ENCODE data around the gene CHST6. TPM values are rescaled to one million over a fixed set of nuclear protein-coding genes. Genes with fewer than 3 reads are reported as not detected.
"Not testable (repeated sequence)": the region's sequence is repeated elsewhere in the genome, so short reads cannot be mapped to it uniquely, and the experiment has no call there.

The CHST6 gene
- total and polyA plus RNA-seq, 4 donors: 0.49 to 6.0 (median 1.6) TPM

GRCh38 chr16:75446416-75446815 lies 48.8 kb downstream of the CHST6 start:
- no peak for ATAC-seq (ENCODE audit: low FRiP score)

GRCh38 chr16:75445298-75445697 lies 49.9 kb downstream of the CHST6 start:
- Histone ChIP-seq H3K4me3 (ENCODE audit: low read length in 2 of 2) (no peak overlapping the region), H3K9me3 (ENCODE audit: control insufficient read depth, low read length) (no peaks in the 10 kb centered on the region), H3K4me1 (ENCODE audit: control insufficient read depth in 1 of 2, insufficient read depth in 2 of 2, low read length in 2 of 2) (no peaks in the 10 kb centered on the region), H3K36me3 (ENCODE audit: control insufficient read depth in 1 of 2, insufficient read depth in 2 of 2, low read length in 1 of 2) (no peaks in the 10 kb centered on the region), H3K27me3 (ENCODE audit: control insufficient read depth in 1 of 2, insufficient read depth in 2 of 2, low read length in 1 of 2) (no peaks in the 10 kb centered on the region), H3K27ac (ENCODE audit: low read depth in 1 of 2, low read length in 2 of 2) (no peak overlapping the region)
- no peak for DNase-seq
- intact Hi-C loops (cut with DNase I): no loop called here
- 78 to 79% methylated on average over 5 of the region's 5 CpGs for WGBS, 2 donors
- no peak for ATAC-seq (ENCODE audit: low FRiP score)

More at GRCh38 chr16:75446416-75446815, 48.8 kb downstream of the CHST6 start:
- H3K27me3 ChIP-seq (ENCODE audit: control insufficient read depth in 1 of 2, insufficient read depth in 2 of 2, low read length in 1 of 2): no peaks in the 10 kb centered on the region
- peaks cover 2 to 6% of the 10 kb centered on the region in 2 donors for H3K36me3 ChIP-seq (ENCODE audit: control insufficient read depth in 1 of 2, insufficient read depth in 2 of 2, low read length in 1 of 2)
- H3K27ac ChIP-seq (ENCODE audit: low read depth in 1 of 2, low read length in 2 of 2): no peak overlapping the region
- H3K4me1 ChIP-seq (ENCODE audit: control insufficient read depth in 1 of 2, insufficient read depth in 2 of 2, low read length in 2 of 2): no peaks in the 10 kb centered on the region
- no peak for DNase-seq
- no peaks in the 10 kb centered on the region for H3K9me3 ChIP-seq (ENCODE audit: control insufficient read depth, low read length)
- H3K4me3 ChIP-seq (ENCODE audit: low read length in 2 of 2): no peak overlapping the region
- intact Hi-C loops (cut with DNase I): no loop called here

- Histone ChIP-seq H3K27me3 (ENCODE audit: control insufficient read depth in 1 of 2, insufficient read depth in 2 of 2, low read length in 1 of 2) (no peaks in the 10 kb centered on the region), H3K27ac (ENCODE audit: low read depth in 1 of 2, low read length in 2 of 2) (no peak overlapping the region), H3K4me3 (ENCODE audit: low read length in 2 of 2) (no peak overlapping the region), H3K4me1 (ENCODE audit: control insufficient read depth in 1 of 2, insufficient read depth in 2 of 2, low read length in 2 of 2) (no peaks in the 10 kb centered on the region), H3K9me3 (ENCODE audit: control insufficient read depth, low read length) (no peaks in the 10 kb centered on the region), H3K36me3 (ENCODE audit: control insufficient read depth in 1 of 2, insufficient read depth in 2 of 2, low read length in 1 of 2) (no peaks in the 10 kb centered on the region)
- intact Hi-C loops (cut with DNase I): no loop called here
- ATAC-seq (ENCODE audit: low FRiP score) (no peak), DNase-seq (no peak)
- WGBS, 2 donors: 61 to 65% methylated on average over 3 of the region's 3 CpGs
Observed at GRCh38 chr16:75443298-75443697, 51.9 kb downstream of the CHST6 start.

- WGBS, 2 donors: 1 to 3% methylated on average over 32 of the region's 32 CpGs
- intact Hi-C loops (cut with DNase I): loop anchor here in 1 of 2 donors (2.0 kb wide), 1 partner anchor 31 kb away; the partner anchor contains the start of gene TMEM170A
- DNase-seq: peak in 1 of 2 donors; percentile 69
- ATAC-seq (ENCODE audit: low FRiP score): peak; percentile 83
- peaks cover 0 to 3% of the 10 kb centered on the region in 2 donors for H3K4me1 ChIP-seq (ENCODE audit: control insufficient read depth in 1 of 2, insufficient read depth in 2 of 2, low read length in 2 of 2)
- H3K27ac ChIP-seq (ENCODE audit: low read depth in 1 of 2, low read length in 2 of 2): peak overlapping the region; percentile 73 to 96
- peak overlapping the region; percentile 77 to 90 for H3K4me3 ChIP-seq (ENCODE audit: low read length in 2 of 2)
- no peaks in the 10 kb centered on the region for H3K36me3 ChIP-seq (ENCODE audit: control insufficient read depth in 1 of 2, insufficient read depth in 2 of 2, low read length in 1 of 2)
- no peaks in the 10 kb centered on the region for H3K9me3 ChIP-seq (ENCODE audit: control insufficient read depth, low read length)
- H3K27me3 ChIP-seq (ENCODE audit: control insufficient read depth in 1 of 2, insufficient read depth in 2 of 2, low read length in 1 of 2): no peaks in the 10 kb centered on the region
Observed at GRCh38 chr16:75433732-75434413, 61.4 kb downstream of the CHST6 start.

GRCh38 chr16:75432828-75433731 lies 62.2 kb downstream of the CHST6 start, which contains the start of gene CFDP1:
Gene CFDP1, minus strand, starts transcription at chr16:75433503. Its CDS starts 151 bp downstream, at chr16:75433352.
- DNase-seq (peak; percentile 98), ATAC-seq (ENCODE audit: low FRiP score) (peak; percentile 99)
- no peaks in the 10 kb centered on the region for H3K27me3 ChIP-seq (ENCODE audit: control insufficient read depth in 1 of 2, insufficient read depth in 2 of 2, low read length in 1 of 2)
- whole genome bisulfite sequencing, 2 donors: 0% methylated on average over 76 to 85 of the region's 85 CpGs
- H3K9me3 ChIP-seq (ENCODE audit: control insufficient read depth, low read length): no peaks in the 10 kb centered on the region
- H3K36me3 ChIP-seq (ENCODE audit: control insufficient read depth in 1 of 2, insufficient read depth in 2 of 2, low read length in 1 of 2): no peaks in the 10 kb centered on the region
- peak within 1 kb of the TSS; percentile 73 to 96 for H3K27ac ChIP-seq (ENCODE audit: low read depth in 1 of 2, low read length in 2 of 2)
- H3K4me3 ChIP-seq (ENCODE audit: low read length in 2 of 2): peak within 1 kb of the TSS; percentile 77 to 90
- peaks cover 0 to 3% of the 10 kb centered on the region in 2 donors for H3K4me1 ChIP-seq (ENCODE audit: control insufficient read depth in 1 of 2, insufficient read depth in 2 of 2, low read length in 2 of 2)
- intact Hi-C loops (cut with DNase I): loop anchor here in 1 of 2 donors (2.0 kb wide), 1 partner anchor 32 kb away; the partner anchor contains the start of gene TMEM170A

GRCh38 chr16:75429621-75430403 lies 65.4 kb downstream of the CHST6 start:
- H3K36me3 ChIP-seq (ENCODE audit: control insufficient read depth in 1 of 2, insufficient read depth in 2 of 2, low read length in 1 of 2): no peaks in the 10 kb centered on the region
- intact Hi-C loops (cut with DNase I): no loop called here
- H3K4me3 ChIP-seq (ENCODE audit: low read length in 2 of 2): no peak overlapping the region
- no peak for DNase-seq
- ATAC-seq (ENCODE audit: low FRiP score): no peak
- 91 to 92% methylated on average over 11 of the region's 11 CpGs for WGBS, 2 donors
- H3K27ac ChIP-seq (ENCODE audit: low read depth in 1 of 2, low read length in 2 of 2): no peak overlapping the region
- peaks cover 0 to 3% of the 10 kb centered on the region in 2 donors for H3K4me1 ChIP-seq (ENCODE audit: control insufficient read depth in 1 of 2, insufficient read depth in 2 of 2, low read length in 2 of 2)
- no peaks in the 10 kb centered on the region for H3K27me3 ChIP-seq (ENCODE audit: control insufficient read depth in 1 of 2, insufficient read depth in 2 of 2, low read length in 1 of 2)
- no peaks in the 10 kb centered on the region for H3K9me3 ChIP-seq (ENCODE audit: control insufficient read depth, low read length)

- 7 to 8% methylated on average over 2 of the region's 2 CpGs for WGBS, 2 donors
- H3K27me3 ChIP-seq (ENCODE audit: control insufficient read depth in 1 of 2, insufficient read depth in 2 of 2, low read length in 1 of 2); H3K4me1 ChIP-seq (ENCODE audit: control insufficient read depth in 1 of 2, insufficient read depth in 2 of 2, low read length in 2 of 2); H3K36me3 ChIP-seq (ENCODE audit: control insufficient read depth in 1 of 2, insufficient read depth in 2 of 2, low read length in 1 of 2); intact Hi-C loops (cut with DNase I); ATAC-seq (ENCODE audit: low FRiP score); H3K9me3 ChIP-seq (ENCODE audit: control insufficient read depth, low read length); H3K4me3 ChIP-seq (ENCODE audit: low read length in 2 of 2): not testable (repeated sequence)
- peak overlapping the region in 1 of 2 donors; percentile 33 for H3K27ac ChIP-seq (ENCODE audit: low read depth in 1 of 2, low read length in 2 of 2)
- DNase-seq: peak in 1 of 2 donors; percentile 56
Observed at GRCh38 chr16:75426524-75426923, 68.7 kb downstream of the CHST6 start.

GRCh38 chr16:75424105-75424762 lies 71.0 kb downstream of the CHST6 start:
- H3K9me3 ChIP-seq (ENCODE audit: control insufficient read depth, low read length); ATAC-seq (ENCODE audit: low FRiP score); H3K27me3 ChIP-seq (ENCODE audit: control insufficient read depth in 1 of 2, insufficient read depth in 2 of 2, low read length in 1 of 2); intact Hi-C loops (cut with DNase I); H3K4me3 ChIP-seq (ENCODE audit: low read length in 2 of 2); DNase-seq; H3K36me3 ChIP-seq (ENCODE audit: control insufficient read depth in 1 of 2, insufficient read depth in 2 of 2, low read length in 1 of 2); H3K4me1 ChIP-seq (ENCODE audit: control insufficient read depth in 1 of 2, insufficient read depth in 2 of 2, low read length in 2 of 2): not testable (repeated sequence)
- WGBS, 2 donors: 74 to 79% methylated on average over 18 of the region's 18 CpGs
- H3K27ac ChIP-seq (ENCODE audit: low read depth in 1 of 2, low read length in 2 of 2): peak overlapping the region in 1 of 2 donors; percentile 27

Measured in aorta (tissue), 5 donors.